CD14-positive monocyte (primary cell): ENCODE data around the gene NCBP2. TPM values are rescaled to one million over a fixed set of nuclear protein-coding genes. Genes with fewer than 3 reads are reported as not detected.

Experiments used
- DNase-seq, 3 donors: peaks; one replicate each; pipeline ENCODE4 v3.0.0-alpha.2; 2011 to 2022
- H2AFZ ChIP-seq: 2 replicates; pipeline ENCODE4 v1.6.0; 2012; ENCODE audit warnings: mild to moderate bottlenecking, low read depth, low read length, inconsistent platforms; ENCODE audit not compliant: insufficient read depth, poor library complexity, severe bottlenecking
- H3K27ac ChIP-seq, 2 donors: 1 replicate in 1 of 2; 2 replicates in 1 of 2; pipeline ENCODE4 v1.5.1; 2012 to 2013; ENCODE audit warnings: low read length in 2 of 2, control low read depth in 1 of 2, inconsistent platforms in 1 of 2, low read depth in 1 of 2, mild to moderate bottlenecking in 1 of 2
- H3K27me3 ChIP-seq, 2 donors: one replicate each; pipeline versions ENCODE4 v1.6.0 to v1.6.1; 2011 to 2013; ENCODE audit warnings: low read length in 2 of 2; ENCODE audit not compliant: control insufficient read depth in 2 of 2, insufficient read depth in 2 of 2
- H3K36me3 ChIP-seq, 2 donors: replicated peaks in 1 of 2; 1 replicate in 1 of 2; 2 replicates in 1 of 2; pipeline versions ENCODE4 v1.5.1 to v1.6.1; 2012 to 2013; ENCODE audit warnings: low read length in 2 of 2, control low read depth in 1 of 2, inconsistent platforms in 1 of 2, mild to moderate bottlenecking in 1 of 2; ENCODE audit not compliant: insufficient read depth in 2 of 2, control insufficient read depth in 1 of 2
- H3K4me1 ChIP-seq, 2 donors: 1 replicate in 1 of 2; 2 replicates in 1 of 2; pipeline versions ENCODE4 v1.5.1 to v1.6.1; 2012 to 2013; ENCODE audit warnings: low read length in 2 of 2, control low read depth in 1 of 2, inconsistent platforms in 1 of 2, mild to moderate bottlenecking in 1 of 2, moderate library complexity in 1 of 2; ENCODE audit not compliant: insufficient read depth in 2 of 2, control insufficient read depth in 1 of 2
- H3K4me2 ChIP-seq: replicated peaks from 2 replicates; pipeline ENCODE3; 2012; ENCODE audit warnings: low read length, moderate library complexity, mild to moderate bottlenecking; ENCODE audit not compliant: poor library complexity, severe bottlenecking; ENCODE audit errors: extremely low read depth
- H3K4me3 ChIP-seq, 3 experiments: fragments of 200-600 bp in 1 of 3; sonication (generic) in 1 of 3; replicated peaks in 1 of 3; 1 replicate in 2 of 3; 2 replicates in 1 of 3; pipeline ENCODE4 v1.5.1; 2011 to 2013; ENCODE audit warnings: low read length in 3 of 3, mild to moderate bottlenecking in 3 of 3, control low read depth in 2 of 3, low read depth in 2 of 3, inconsistent platforms in 1 of 3, moderate library complexity in 1 of 3
- H3K79me2 ChIP-seq: 2 replicates; pipeline ENCODE4 v1.6.0; 2012; ENCODE audit warnings: mild to moderate bottlenecking, control low read depth, inconsistent platforms, low read length, moderate library complexity; ENCODE audit not compliant: insufficient read depth
- H3K9ac ChIP-seq: 2 replicates; pipeline ENCODE4 v1.6.0; 2017; ENCODE audit warnings: low read length, mild to moderate bottlenecking; ENCODE audit not compliant: insufficient read depth, poor library complexity, severe bottlenecking
- H3K9me3 ChIP-seq, 2 donors: replicated peaks in 1 of 2; 1 replicate in 1 of 2; 2 replicates in 1 of 2; pipeline versions ENCODE4 v1.5.1 to v1.6.1; 2012 to 2013; ENCODE audit warnings: low read length in 2 of 2, control low read depth in 1 of 2; ENCODE audit not compliant: control insufficient read depth in 1 of 2, insufficient read depth in 1 of 2
- H4K20me1 ChIP-seq: 2 replicates; pipeline ENCODE4 v1.6.0; 2012; ENCODE audit warnings: mild to moderate bottlenecking, low read length, control low read depth, moderate library complexity; ENCODE audit not compliant: insufficient read depth
- H3K27ac Mint-ChIP-seq, 7 donors: one replicate each; pipeline ENCODE4 v1.8.0; 2020; ENCODE audit warnings: mild to moderate bottlenecking in 7 of 7, mixed read lengths in 7 of 7, moderate library complexity in 6 of 7, inconsistent platforms in 2 of 7
- H3K27me3 Mint-ChIP-seq, 3 donors: one replicate each; pipeline ENCODE4 v1.8.0; 2021 to 2022; ENCODE audit warnings: low read depth in 3 of 3, mild to moderate bottlenecking in 3 of 3, mixed read lengths in 3 of 3, moderate library complexity in 3 of 3, inconsistent platforms in 1 of 3
- H3K36me3 Mint-ChIP-seq, 2 donors: one replicate each; pipeline ENCODE4 v1.8.0; 2020; ENCODE audit warnings: mixed read lengths in 2 of 2, inconsistent platforms in 1 of 2, mild to moderate bottlenecking in 1 of 2
- H3K4me1 Mint-ChIP-seq: one replicate; pipeline ENCODE4 v1.8.0; 2020; ENCODE audit warnings: mild to moderate bottlenecking, mixed read lengths
- H3K4me3 Mint-ChIP-seq, 2 donors: one replicate each; pipeline ENCODE4 v1.8.0; 2020; ENCODE audit warnings: mild to moderate bottlenecking in 2 of 2, mixed read lengths in 2 of 2, moderate library complexity in 1 of 2
- H3K9me3 Mint-ChIP-seq, 7 donors: one replicate each; pipeline ENCODE4 v1.8.0; 2020 to 2022; ENCODE audit warnings: mixed read lengths in 7 of 7, mild to moderate bottlenecking in 6 of 7, moderate library complexity in 6 of 7, inconsistent platforms in 2 of 7
- CTCF ChIP-seq: fragments of 200-600 bp; IDR thresholded peaks from one replicate; pipeline ENCODE4 v1.8.0; 2022; ENCODE audit warnings: antibody characterized with exemption, mild to moderate bottlenecking
- WGBS: methylation state at CpG from one replicate; pipeline ENCODE4 v1.1.5; 2013; ENCODE audit warnings: missing lambda C conversion rate; ENCODE audit not compliant: insufficient coverage; 5-methylcytosine and 5-hydroxymethylcytosine counted together
- intact Hi-C, 2 donors: fragments of 100-400 bp; cut with micrococcal nuclease; formaldehyde crosslinking; loops; one replicate each; pipeline versions ENCODE4 v1.15.0 to v1.15.1; 2023
- polyA plus RNA-seq, 3 donors: library from polyadenylated mRNA; depleted of rRNA in 1 of 3; unstranded in 2 of 3; stranded (reverse) in 1 of 3; fragments of 300-500 nt in 2 of 3; fragments of >200 nt in 1 of 3; fragmentation: Illumina TruSeq in 2 of 3; gene quantifications; 1 replicate in 2 of 3; 2 replicates in 1 of 3; pipeline ENCODE4 v1.2.3, GENCODE V29; 2012 to 2021

NCBP2 gene
- polyA plus RNA-seq, 3 donors, result 26.1 to 42.9 (median 33.4) TPM

- H3K4me3 Mint-ChIP-seq, result no peak overlapping the region
- 92% methylated on average over 8 of the region's 12 CpGs for WGBS
- Histone ChIP-seq H4K20me1 (no peaks in the 10 kb centered on the region), H3K9ac (no peak overlapping the region), H3K36me3 (no peaks in the 10 kb centered on the region), H3K79me2 (no peaks in the 10 kb centered on the region), H3K9me3 (peaks cover 0 to under 1% of the 10 kb centered on the region in 2 donors), H3K27me3 (no peaks in the 10 kb centered on the region), H3K4me3 (no peak overlapping the region), H3K27ac (no peak overlapping the region), H3K4me1 (no peaks in the 10 kb centered on the region), H2AFZ (no peak overlapping the region), H3K4me2 (no peak overlapping the region)
- H3K36me3 Mint-ChIP-seq, result no peaks in the 10 kb centered on the region
- peaks cover 2 to 4% (median 2%) of the 10 kb centered on the region in 3 donors for H3K27me3 Mint-ChIP-seq
- H3K4me1 Mint-ChIP-seq, result no peaks in the 10 kb centered on the region
- no peak overlapping the region for H3K27ac Mint-ChIP-seq
- no peak for TF ChIP-seq CTCF
- H3K9me3 Mint-ChIP-seq, result peaks cover 2 to 7% (median 4%) of the 10 kb centered on the region in 7 donors
- no peak for DNase-seq
- intact Hi-C loops, result no loop called here
Observed at GRCh38 chr3:196988241-196989029, 46.1 kb upstream of the NCBP2 start.

GRCh38 chr3:196987022-196987421 lies 44.7 kb upstream of the NCBP2 start:
- WGBS, result 97% methylated on average over 8 of the region's 10 CpGs
- DNase-seq, result no peak
- Mint-ChIP-seq H3K4me3 (no peak overlapping the region), H3K27me3 (peaks cover 2 to 4% (median 2%) of the 10 kb centered on the region in 3 donors), H3K9me3 (peaks cover 7 to 14% (median 10%) of the 10 kb centered on the region in 7 donors), H3K4me1 (no peaks in the 10 kb centered on the region), H3K36me3 (no peaks in the 10 kb centered on the region), H3K27ac (no peak overlapping the region)
- no peaks in the 10 kb centered on the region for H3K27me3 ChIP-seq
- H2AFZ ChIP-seq, result no peak overlapping the region
- H3K9ac ChIP-seq, result no peak overlapping the region
- no peak overlapping the region for H3K4me2 ChIP-seq
- no peaks in the 10 kb centered on the region for H3K4me1 ChIP-seq
- no peaks in the 10 kb centered on the region for H3K36me3 ChIP-seq
- no peak for TF ChIP-seq CTCF
- intact Hi-C loops, result no loop called here
- H3K9me3 ChIP-seq, result peaks cover 5 to 6% of the 10 kb centered on the region in 2 donors
- no peaks in the 10 kb centered on the region for H4K20me1 ChIP-seq
- H3K27ac ChIP-seq, result no peak overlapping the region
- H3K79me2 ChIP-seq, result no peaks in the 10 kb centered on the region
- no peak overlapping the region for H3K4me3 ChIP-seq
